GM21367 (cell line): ENCODE data around the gene NDUFB7.

ENCODE experiments used
- ATAC-seq: cut with Tn5 transposase; IDR thresholded peaks from one replicate; pipeline ENCODE4 v1.9.1; 2021; ENCODE audit not compliant: unreplicated experiment

Gene NDUFB7

DNA sequence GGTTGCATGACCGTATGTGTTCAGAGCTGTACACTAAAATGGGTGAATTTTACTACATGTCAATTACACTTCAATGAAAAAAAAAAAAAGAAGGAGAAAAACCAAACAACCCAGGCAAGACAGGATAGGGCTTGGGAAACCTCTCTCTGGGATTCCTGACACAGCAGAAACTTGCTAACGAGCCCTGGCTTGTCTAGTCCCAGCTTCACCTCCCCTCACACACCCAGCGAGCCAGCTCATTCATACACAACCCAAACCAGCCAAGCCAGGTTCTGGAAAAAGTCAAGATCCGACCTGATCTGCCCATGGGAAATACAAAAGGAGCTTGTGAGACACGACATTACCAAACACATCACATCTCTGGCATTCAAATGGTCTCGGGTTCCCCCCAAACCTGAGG lies 46.1 kb downstream of the NDUFB7 start:
- ATAC-seq = no peak

DNA sequence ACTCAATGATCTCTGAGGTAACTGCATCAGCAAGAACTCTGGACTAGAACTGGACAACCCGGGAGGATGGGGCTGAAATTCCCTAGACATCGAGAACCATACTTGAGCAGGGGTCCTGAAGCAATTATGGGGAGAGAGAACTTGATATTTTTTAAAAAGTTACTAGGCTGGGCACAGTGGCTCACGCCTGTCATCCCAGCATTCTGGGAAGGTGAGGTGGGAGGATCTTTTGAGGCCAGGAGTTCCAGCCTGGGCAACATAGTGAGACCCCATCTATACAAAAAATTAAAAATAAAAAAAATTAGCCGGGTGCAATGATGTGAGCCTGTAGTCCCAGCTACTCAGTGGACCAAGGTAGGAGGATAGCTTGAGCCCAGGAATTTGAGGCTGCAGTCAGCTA lies 51.3 kb downstream of the NDUFB7 start:
- ATAC-seq = no peak

DNA sequence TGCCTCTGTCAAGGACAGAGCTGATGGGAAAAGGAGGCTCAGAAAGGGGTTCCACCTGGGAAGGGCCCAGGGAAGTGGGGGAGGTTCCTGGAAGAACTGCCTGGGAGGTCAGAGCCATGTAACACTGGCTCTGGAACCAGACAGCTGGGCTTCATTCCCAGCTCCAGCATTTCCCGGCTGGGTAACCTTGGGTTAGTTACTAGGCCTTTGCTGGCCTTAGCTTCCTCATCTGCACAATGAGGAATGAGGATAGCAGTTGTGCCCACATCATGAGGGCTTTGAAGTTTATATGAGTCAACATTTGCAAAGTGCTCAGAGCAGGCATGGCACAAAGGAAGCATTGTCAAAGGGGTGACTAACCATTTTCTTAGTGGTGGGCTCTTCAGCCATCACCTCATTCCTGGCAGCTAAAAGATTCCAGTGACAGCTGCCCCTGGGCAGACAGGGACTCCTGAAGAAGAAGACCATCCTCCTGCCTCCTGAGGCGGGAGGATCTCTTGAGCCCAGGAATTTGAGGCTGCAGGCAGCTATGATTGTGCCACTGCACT lies 51.9 kb downstream of the NDUFB7 start:
- no peak for ATAC-seq

DNA sequence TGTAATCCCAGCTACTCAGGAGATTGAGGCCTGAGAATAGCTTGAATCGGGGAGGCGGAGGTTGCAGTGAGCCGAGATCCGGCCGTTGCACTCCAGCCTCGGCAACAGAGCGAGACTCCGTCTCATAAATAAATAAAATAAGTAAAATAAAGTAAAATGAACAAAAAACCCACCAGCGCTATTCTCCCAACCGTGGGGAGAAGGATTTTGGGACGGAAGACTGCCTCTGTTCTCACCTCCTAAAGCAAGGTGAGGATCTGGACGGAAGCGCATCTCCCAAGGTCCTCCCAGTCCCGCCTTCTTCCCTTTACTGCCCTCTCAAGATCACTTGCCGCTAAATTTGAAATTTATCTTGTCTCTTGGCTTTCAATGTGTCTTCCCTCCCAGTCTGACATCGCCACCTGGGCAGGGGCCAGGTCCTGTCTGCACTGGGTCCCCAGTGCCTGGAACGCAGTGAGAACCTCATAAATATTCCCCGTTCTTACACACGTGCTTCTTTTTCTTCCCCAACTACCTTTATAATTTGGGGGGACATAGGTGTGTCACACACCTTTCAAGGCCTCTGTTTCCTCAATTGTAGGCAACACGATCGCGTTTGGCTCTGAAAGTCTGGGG lies 52.5 kb downstream of the NDUFB7 start:
- no peak for ATAC-seq

DNA sequence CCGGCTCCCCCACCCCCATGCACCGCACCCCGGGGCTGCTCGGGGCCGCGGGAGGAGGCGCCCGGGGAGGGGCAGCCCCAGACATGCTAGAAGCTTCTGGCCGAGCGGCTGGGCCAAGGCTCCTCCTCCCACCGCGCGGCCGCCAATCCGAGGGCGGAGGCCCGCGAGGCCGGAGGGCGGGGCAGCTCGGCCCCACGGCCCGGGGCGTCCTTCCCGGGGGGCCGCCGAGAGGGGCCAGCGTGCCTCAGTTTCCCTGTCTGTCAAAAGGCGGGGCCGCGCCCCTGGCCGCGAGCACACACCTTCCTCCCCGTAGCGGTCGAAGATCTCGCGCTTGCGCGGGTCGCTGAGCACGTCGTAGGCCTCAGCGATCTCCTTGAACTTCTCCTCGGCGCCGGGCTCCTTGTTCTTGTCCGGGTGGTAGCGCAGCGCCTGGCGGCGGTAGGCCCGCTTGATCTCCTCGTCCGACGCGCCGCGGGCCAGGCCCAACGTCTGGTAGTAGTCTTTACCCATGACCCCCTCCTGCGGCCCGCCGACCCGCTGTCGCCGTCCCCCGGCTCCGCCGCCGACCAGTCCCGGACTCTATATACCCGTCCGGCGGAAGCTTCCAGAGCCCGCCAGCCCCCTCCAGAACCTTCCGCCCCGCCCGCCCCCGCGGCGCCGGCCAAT lies 53.9 kb downstream of the NDUFB7 start, which contains the start of gene DNAJB1:
Gene DNAJB1 (minus strand): TSS at position 558 of the 666 bp plus-strand sequence. CDS start 48 bp downstream, at position 510.
- peak; percentile 47 for ATAC-seq

DNA sequence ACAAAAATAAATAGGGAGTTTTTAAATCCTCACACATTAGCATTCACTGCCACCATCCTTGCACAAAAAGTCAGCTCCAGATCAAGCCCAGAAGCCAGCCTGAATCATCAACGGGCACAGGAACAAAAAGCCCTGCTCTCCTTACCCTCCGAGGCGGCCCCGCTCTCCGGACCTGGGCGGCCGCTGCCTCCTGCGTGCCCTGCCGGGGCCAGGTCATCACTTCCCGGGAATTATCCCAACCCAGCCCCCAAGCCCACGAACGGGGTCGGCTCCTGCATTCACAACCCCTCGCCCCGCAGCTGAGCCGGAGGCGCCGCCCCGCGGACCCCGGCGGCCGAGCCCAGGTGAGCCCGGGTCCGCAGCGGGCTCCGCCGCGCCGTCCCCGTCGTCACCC lies 54.4 kb downstream of the NDUFB7 start:
- ATAC-seq = peak; percentile 0

DNA sequence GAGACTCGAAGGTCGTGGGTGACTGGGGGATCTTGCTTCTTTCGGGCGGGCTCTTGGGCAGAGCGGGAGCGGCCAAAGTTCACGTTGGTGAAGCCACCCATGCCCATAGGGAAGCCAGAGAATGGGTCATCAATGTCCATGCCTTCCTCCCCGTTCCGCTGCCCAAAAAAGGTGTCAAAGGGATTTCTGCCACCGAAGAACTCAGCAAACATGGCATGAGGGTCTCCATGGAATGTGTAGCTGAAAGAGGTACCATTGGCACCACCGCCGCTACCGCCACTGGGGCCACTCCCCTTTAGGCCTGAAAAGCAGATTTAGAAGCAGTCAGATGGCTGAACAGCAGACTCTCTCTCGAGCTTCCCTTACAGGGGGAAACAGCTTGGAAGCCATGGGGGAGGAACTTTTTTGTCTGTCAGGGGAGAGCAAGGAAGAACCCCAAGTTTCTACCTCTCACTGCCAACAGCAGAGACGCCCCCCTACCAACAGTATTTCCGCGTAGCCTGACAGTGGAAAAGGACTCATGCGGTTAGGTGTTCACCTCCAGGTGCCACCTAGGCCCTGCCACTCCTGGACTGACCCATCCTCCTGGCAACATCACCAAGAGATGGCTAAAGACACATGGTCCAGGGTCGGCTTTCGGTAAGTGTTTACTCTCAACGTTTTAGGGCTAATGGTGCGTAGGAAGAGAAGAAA lies 55.0 kb downstream of the NDUFB7 start:
- ATAC-seq = no peak
